ENCODE data around the gene DNAJB2.

- TF ChIP-seq, protein P1, sequence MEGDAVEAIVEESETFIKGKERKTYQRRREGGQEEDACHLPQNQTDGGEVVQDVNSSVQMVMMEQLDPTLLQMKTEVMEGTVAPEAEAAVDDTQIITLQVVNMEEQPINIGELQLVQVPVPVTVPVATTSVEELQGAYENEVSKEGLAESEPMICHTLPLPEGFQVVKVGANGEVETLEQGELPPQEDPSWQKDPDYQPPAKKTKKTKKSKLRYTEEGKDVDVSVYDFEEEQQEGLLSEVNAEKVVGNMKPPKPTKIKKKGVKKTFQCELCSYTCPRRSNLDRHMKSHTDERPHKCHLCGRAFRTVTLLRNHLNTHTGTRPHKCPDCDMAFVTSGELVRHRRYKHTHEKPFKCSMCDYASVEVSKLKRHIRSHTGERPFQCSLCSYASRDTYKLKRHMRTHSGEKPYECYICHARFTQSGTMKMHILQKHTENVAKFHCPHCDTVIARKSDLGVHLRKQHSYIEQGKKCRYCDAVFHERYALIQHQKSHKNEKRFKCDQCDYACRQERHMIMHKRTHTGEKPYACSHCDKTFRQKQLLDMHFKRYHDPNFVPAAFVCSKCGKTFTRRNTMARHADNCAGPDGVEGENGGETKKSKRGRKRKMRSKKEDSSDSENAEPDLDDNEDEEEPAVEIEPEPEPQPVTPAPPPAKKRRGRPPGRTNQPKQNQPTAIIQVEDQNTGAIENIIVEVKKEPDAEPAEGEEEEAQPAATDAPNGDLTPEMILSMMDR (IDR thresholded peaks at IDR 0.05) = no peak
- TF ChIP-seq POLR2A (IDR thresholded peaks at IDR 0.05) (no peak), EP300 (IDR thresholded peaks at IDR 0.05) (no peak), POLR2AphosphoS5 (IDR thresholded peaks at IDR 0.05) (no peak)
Observed at GRCh38 chr2:219296631-219297391, 17.6 kb downstream of the DNAJB2 start.

Data from sigmoid colon (tissue), 4 donors.